HL-60 (cell line): ENCODE results near the gene TMIE.

ENCODE experiments used
- CTCF ChIP-seq: IDR thresholded peaks from one replicate; pipeline ENCODE4 v1.5.1; 2011; ENCODE audit warnings: low read length, control low read depth, inconsistent platforms; ENCODE audit not compliant: insufficient read depth
- GABPA ChIP-seq: IDR thresholded peaks from 2 replicates; pipeline ENCODE4 v1.6.1; 2012; ENCODE audit warnings: low read depth
- POLR2AphosphoS5 ChIP-seq: IDR thresholded peaks from 2 replicates; pipeline ENCODE4 v1.6.1; 2012; ENCODE audit warnings: low read depth
- REST ChIP-seq: IDR thresholded peaks from 2 replicates; pipeline ENCODE4 v1.6.1; 2012; ENCODE audit warnings: low read depth; ENCODE audit not compliant: insufficient replicate concordance

- TF ChIP-seq CTCF = no peak
- no peak for TF ChIP-seq REST
- TF ChIP-seq POLR2AphosphoS5 = peak; percentile 87
- TF ChIP-seq GABPA = peak; percentile 79
Observed at GRCh38 chr3:46695177-46695961, 5.8 kb upstream of the TMIE start.
